Stimulated activated CD4-positive, alpha-beta T cell treated with anti-CD3 and anti-CD28 coated beads, Interleukin-12 subunit alpha, Interleukin-12 subunit beta, amount 100 ng/mL, for 24 hours (primary cell): ENCODE data around the gene STEAP1.

Experiments used
- DNase-seq, 2 experiments: peaks; one replicate each; pipeline ENCODE4 v3.0.0-alpha.2; 2020; ENCODE audit warnings: low read depth in 2 of 2

Gene STEAP1

GRCh38 chr7:90211391-90212148 lies 57.3 kb downstream of the STEAP1 start, which contains the start of gene STEAP2:
STEAP2 (plus strand) TSS chr7:90211740; CDS start chr7:90225083, 13,343 bp downstream.
- peak; percentile 2 to 39 for DNase-seq

- DNase-seq = no peak
Measured at GRCh38 chr7:90212149-90212495, 57.9 kb downstream of the STEAP1 start.

- no peak for DNase-seq
Measured at GRCh38 chr7:90213521-90213920, 59.3 kb downstream of the STEAP1 start.
